Measurements from ENCODE around the gene FOXN1. TPM values are rescaled to one million over a fixed set of nuclear protein-coding genes. Genes with fewer than 3 reads are reported as not detected.

Gene FOXN1
- polyA plus RNA-seq, 1 of the 3 experiments (the other 2 are of a cell fraction) = not detected

DNA sequence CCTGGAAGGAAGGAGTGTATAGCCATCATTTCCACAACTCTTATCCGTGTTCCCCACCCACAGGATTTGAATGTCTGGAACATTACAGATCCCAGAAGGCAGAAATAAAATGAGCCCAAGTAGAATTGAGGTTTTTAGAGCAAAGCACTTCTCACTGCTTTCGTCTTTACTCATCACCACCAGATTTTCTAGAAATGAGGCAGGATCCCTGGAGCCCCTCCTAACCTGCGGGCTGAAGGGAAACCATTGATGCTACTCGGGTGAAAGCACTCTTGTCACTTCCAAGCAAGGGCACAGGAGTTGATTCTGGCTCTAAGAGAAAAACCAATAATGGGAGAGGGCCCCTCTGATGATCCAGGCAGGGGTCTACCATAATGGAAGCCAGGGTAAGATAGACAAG, 73.4 kb downstream of the FOXN1 start:
- H3K4me1 ChIP-seq (ENCODE audit: control insufficient read depth in 1 of 2, insufficient read depth in 2 of 2, low read depth in 1 of 2, low read length in 1 of 2) = peaks cover 0 to 22% of the 10 kb centered on the region in 2 experiments; a peak in 2 of 4 replicates
- H3K9me2 ChIP-seq = no peaks in the 10 kb centered on the region
- no peak overlapping the region for H2AFZ ChIP-seq (ENCODE audit: low read depth)
- H3K9ac ChIP-seq = no peak overlapping the region
- H4K20me1 ChIP-seq (ENCODE audit: insufficient read depth) = no peaks in the 10 kb centered on the region
- H3K4me2 ChIP-seq = no peak overlapping the region
- H3K79me2 ChIP-seq (ENCODE audit: insufficient read depth) = no peaks in the 10 kb centered on the region
- no peak overlapping the region for H3K4me3 ChIP-seq (ENCODE audit: low read depth in 2 of 2, low read length in 1 of 2)
- H3K27me3 ChIP-seq (ENCODE audit: insufficient read depth) = no peaks in the 10 kb centered on the region
- no peaks in the 10 kb centered on the region for H3K9me3 ChIP-seq
- WGBS (ENCODE audit: low lambda C conversion rate) = 91% methylated on average over 4 of the region's 4 CpGs
- peaks cover 19% of the 10 kb centered on the region for H3F3A ChIP-seq (replicated peaks; ENCODE audit: insufficient read depth)
- peaks cover 28 to 65% of the 10 kb centered on the region in 2 experiments for H3K36me3 ChIP-seq (replicated peaks in 1 of 2; ENCODE audit: control insufficient read depth in 1 of 2, insufficient read depth in 2 of 2, low read length in 1 of 2)
- CTCF ChIA-PET = interaction anchor here (0.9 kb wide), 1 partner anchor 9 kb away, joined by 4 read pairs; no protein-coding TSS in a partner anchor
- H3K27ac ChIP-seq (ENCODE audit: low read depth in 2 of 2, low read length in 1 of 2) = no peak overlapping the region
- TF ChIP-seq NFIC (IDR thresholded peaks at IDR 0.05; ENCODE audit: borderline replicate concordance) = no peak
- no peak for TF ChIP-seq SIN3A (IDR thresholded peaks at IDR 0.05; ENCODE audit: borderline replicate concordance, low read depth, low read length)
- TF ChIP-seq JUND (IDR thresholded peaks at IDR 0.05) = no peak
- no peak for TF ChIP-seq FOSL2 (IDR thresholded peaks at IDR 0.05; ENCODE audit: borderline replicate concordance, low read depth)
- no peak for TF ChIP-seq YY1 (IDR thresholded peaks at IDR 0.05; ENCODE audit: low read depth)
- no peak for TF ChIP-seq SMC3 (IDR thresholded peaks at IDR 0.05; ENCODE audit: low read depth, low read length)
- TF ChIP-seq TCF12 (IDR thresholded peaks at IDR 0.05) = no peak
- TF ChIP-seq CHD2 (IDR thresholded peaks at IDR 0.05; ENCODE audit: low read length, partially characterized antibody) = no peak
- POLR2A ChIA-PET = no interaction called here
- DNase-seq = no peak

DNA sequence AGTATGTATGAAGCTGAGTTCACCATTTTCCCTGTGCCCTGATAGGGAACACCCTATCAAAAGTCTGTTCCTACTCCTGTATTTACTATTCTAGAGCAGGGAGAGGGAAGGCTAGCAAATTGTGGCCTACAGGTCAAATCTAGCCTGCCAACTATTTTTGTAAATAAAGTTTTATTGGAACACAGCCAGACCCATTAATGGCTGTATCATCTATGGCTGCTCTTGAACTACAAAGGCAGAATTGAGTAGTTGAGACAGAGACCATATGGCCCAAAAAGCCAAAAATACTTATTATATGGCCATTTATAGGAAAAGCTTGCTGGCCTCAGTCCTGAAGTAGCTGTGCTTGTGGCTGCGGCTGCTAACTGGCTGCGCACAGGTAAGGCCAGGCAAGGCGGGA, 74.8 kb downstream of the FOXN1 start:
- Histone ChIP-seq H3F3A (replicated peaks; ENCODE audit: insufficient read depth) (peaks cover 19% of the 10 kb centered on the region), H3K4me2 (no peak overlapping the region), H3K9me2 (no peaks in the 10 kb centered on the region), H3K9me3 (no peaks in the 10 kb centered on the region), H3K4me1 (ENCODE audit: control insufficient read depth in 1 of 2, insufficient read depth in 2 of 2, low read depth in 1 of 2, low read length in 1 of 2) (peaks cover 0 to 8% of the 10 kb centered on the region in 2 experiments; a peak in 2 of 4 replicates), H3K4me3 (ENCODE audit: low read depth in 2 of 2, low read length in 1 of 2) (no peak overlapping the region), H3K27ac (ENCODE audit: low read depth in 2 of 2, low read length in 1 of 2) (no peak overlapping the region), H3K36me3 (replicated peaks in 1 of 2; ENCODE audit: control insufficient read depth in 1 of 2, insufficient read depth in 2 of 2, low read length in 1 of 2) (peaks cover 40 to 80% of the 10 kb centered on the region in 2 experiments), H3K79me2 (ENCODE audit: insufficient read depth) (no peaks in the 10 kb centered on the region), H3K27me3 (ENCODE audit: insufficient read depth) (no peaks in the 10 kb centered on the region), H2AFZ (ENCODE audit: low read depth) (no peak overlapping the region), H3K9ac (no peak overlapping the region), H4K20me1 (ENCODE audit: insufficient read depth) (no peaks in the 10 kb centered on the region)
- POLR2A ChIA-PET = no interaction called here
- TF ChIP-seq GABPA (IDR thresholded peaks at IDR 0.05; ENCODE audit: low read depth) = no peak
- DNase-seq = no peak
- CTCF ChIA-PET = interaction anchor here (0.6 to 1.3 kb wide), 2 partner anchors 19 to 30 kb away, joined by 3 read pairs; no protein-coding TSS in a partner anchor
- no CpG with 5 or more reads among the region's 3 CpGs for WGBS (ENCODE audit: low lambda C conversion rate)

DNA sequence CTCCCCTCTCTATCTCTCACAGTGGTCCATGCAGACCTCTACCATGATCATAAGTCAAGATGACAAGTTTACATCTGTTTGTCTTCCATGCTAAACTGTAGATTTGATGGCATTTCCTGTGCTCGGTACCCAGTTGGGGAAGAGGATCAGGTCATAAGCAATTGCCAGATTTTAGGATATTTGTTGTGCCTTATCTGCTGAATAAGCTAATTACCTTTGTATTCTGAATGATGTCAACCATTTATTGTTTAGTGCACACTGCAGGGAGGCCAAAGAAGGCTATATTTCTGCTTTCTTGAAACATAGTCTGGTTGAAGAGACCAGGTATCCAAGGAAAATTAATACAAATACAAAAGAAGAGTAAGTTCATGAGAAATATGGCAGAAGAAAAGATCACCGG, 76.4 kb downstream of the FOXN1 start:
- TF ChIP-seq GATA2 (CRISPR knock-in tag; IDR thresholded peaks at IDR 0.05) (no peak), SIN3A (IDR thresholded peaks at IDR 0.05; ENCODE audit: borderline replicate concordance, low read depth, low read length) (no peak), TAF1 (IDR thresholded peaks at IDR 0.05; ENCODE audit: borderline replicate concordance, low read depth, low read length) (no peak), SMC3 (IDR thresholded peaks at IDR 0.05; ENCODE audit: low read depth, low read length) (no peak)
- TF ChIP-seq, protein P1, sequence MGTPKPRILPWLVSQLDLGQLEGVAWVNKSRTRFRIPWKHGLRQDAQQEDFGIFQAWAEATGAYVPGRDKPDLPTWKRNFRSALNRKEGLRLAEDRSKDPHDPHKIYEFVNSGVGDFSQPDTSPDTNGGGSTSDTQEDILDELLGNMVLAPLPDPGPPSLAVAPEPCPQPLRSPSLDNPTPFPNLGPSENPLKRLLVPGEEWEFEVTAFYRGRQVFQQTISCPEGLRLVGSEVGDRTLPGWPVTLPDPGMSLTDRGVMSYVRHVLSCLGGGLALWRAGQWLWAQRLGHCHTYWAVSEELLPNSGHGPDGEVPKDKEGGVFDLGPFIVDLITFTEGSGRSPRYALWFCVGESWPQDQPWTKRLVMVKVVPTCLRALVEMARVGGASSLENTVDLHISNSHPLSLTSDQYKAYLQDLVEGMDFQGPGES (IDR thresholded peaks at IDR 0.05; ENCODE audit: low read depth, low read length) = no peak
- TF ChIP-seq, protein P2, sequence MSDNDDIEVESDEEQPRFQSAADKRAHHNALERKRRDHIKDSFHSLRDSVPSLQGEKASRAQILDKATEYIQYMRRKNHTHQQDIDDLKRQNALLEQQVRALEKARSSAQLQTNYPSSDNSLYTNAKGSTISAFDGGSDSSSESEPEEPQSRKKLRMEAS (IDR thresholded peaks at IDR 0.05; ENCODE audit: low read depth) = no peak
- no peak overlapping the region for H3K4me2 ChIP-seq
- H3K27ac ChIP-seq (ENCODE audit: low read depth in 2 of 2, low read length in 1 of 2) = no peak overlapping the region
- 100% methylated on average over 2 of the region's 2 CpGs for WGBS (ENCODE audit: low lambda C conversion rate)
- no peak overlapping the region for H3K4me3 ChIP-seq (ENCODE audit: low read depth in 2 of 2, low read length in 1 of 2)
- DNase-seq = no peak
- H3K9ac ChIP-seq = no peak overlapping the region
- POLR2A ChIA-PET = no interaction called here
- CTCF ChIA-PET = interaction anchor here (0.6 to 1.3 kb wide), 3 partner anchors 31 to 89 kb away, joined by 3 to 4 read pairs (median 3); no protein-coding TSS in a partner anchor
- no peaks in the 10 kb centered on the region for H3K9me3 ChIP-seq
- H3K36me3 ChIP-seq (replicated peaks in 1 of 2; ENCODE audit: control insufficient read depth in 1 of 2, insufficient read depth in 2 of 2, low read length in 1 of 2) = peaks cover 38 to 79% of the 10 kb centered on the region in 2 experiments
- H3K79me2 ChIP-seq (ENCODE audit: insufficient read depth) = no peaks in the 10 kb centered on the region
- H3K9me2 ChIP-seq = no peaks in the 10 kb centered on the region
- H2AFZ ChIP-seq (ENCODE audit: low read depth) = no peak overlapping the region
- peaks cover 12% of the 10 kb centered on the region for H3F3A ChIP-seq (replicated peaks; ENCODE audit: insufficient read depth)
- H3K4me1 ChIP-seq (ENCODE audit: control insufficient read depth in 1 of 2, insufficient read depth in 2 of 2, low read depth in 1 of 2, low read length in 1 of 2) = no peaks in the 10 kb centered on the region
- no peaks in the 10 kb centered on the region for H4K20me1 ChIP-seq (ENCODE audit: insufficient read depth)
- no peaks in the 10 kb centered on the region for H3K27me3 ChIP-seq (ENCODE audit: insufficient read depth)
